ENCODE results near the gene ARHGAP20.

The ARHGAP20 gene

DNA sequence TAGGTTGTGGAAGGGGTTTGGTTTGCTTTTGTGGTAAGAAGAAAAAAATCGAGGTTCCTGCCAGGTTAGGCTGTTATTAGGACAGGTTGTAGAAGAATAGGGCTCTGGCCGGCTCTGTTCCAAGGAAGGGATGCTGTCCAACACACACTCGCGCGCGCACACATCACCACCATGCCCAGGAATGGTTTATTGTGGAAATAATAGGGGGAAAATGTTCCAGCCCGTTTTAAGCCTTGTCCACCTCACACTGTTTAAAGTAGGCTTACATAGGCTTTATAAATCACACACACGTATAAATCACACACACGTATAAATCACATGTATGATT, 1.2 kb upstream of the ARHGAP20 start:
- H3K4me3 ChIP-seq (ENCODE audit: low read length) = peak overlapping the region; percentile 74
- peaks cover 89% of the 10 kb centered on the region for H3K27me3 ChIP-seq (ENCODE audit: insufficient read depth, low read length)
- H3K27ac ChIP-seq (ENCODE audit: low read length) = no peak overlapping the region
- no peaks in the 10 kb centered on the region for H3K36me3 ChIP-seq (ENCODE audit: insufficient read depth, low read depth, low read length)
- H3K9me3 ChIP-seq (ENCODE audit: insufficient read depth, low read depth, low read length) = no peaks in the 10 kb centered on the region
- peaks cover 4% of the 10 kb centered on the region; the same call in 1 of the 2 replicates for H3K4me1 ChIP-seq (ENCODE audit: insufficient read depth, low read length)
- H3K9ac ChIP-seq (ENCODE audit: low read depth, low read length) = no peak overlapping the region

DNA sequence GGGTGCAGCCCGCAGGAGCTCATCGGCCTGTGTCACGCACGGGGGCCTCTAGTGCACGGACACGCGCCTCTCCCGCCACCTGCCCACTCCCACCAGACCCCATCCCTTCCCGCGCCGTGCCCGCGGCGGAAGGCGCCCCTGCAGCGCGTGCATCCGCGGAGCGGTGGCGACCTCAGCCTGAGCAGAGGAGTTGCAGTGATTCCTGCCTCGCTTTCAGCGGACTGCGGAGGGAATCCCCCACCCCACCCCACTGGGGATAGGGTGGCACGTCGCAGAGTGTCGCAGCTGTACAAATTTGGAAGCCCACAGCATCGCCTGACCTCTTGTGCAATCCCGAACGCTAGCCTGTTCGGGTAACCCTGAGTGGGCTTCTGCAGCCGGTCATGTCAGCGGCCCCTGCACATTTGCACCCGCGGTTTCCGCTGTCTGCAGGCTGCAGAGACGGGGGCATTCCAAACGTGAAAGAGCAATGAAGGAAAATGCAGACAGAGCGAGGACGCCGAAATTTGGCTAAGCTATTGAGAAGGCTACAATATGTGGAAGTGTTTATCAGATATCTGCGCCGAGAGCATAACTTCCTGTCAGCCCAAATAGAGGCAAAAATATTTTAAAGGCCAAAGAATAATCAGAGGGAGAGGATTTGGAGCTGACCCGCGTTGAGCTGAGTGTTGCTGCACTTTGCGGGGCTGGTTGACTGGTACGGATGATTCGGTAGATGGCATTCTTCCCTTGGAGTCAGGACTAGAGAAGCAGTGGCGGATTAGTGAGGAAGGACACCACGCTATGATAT, 617 bp upstream of the ARHGAP20 start:
- H3K4me1 ChIP-seq (ENCODE audit: insufficient read depth, low read length) = peaks cover 4% of the 10 kb centered on the region; the same call in 1 of the 2 replicates
- no peak overlapping the region for H3K27ac ChIP-seq (ENCODE audit: low read length)
- H3K27me3 ChIP-seq (ENCODE audit: insufficient read depth, low read length) = peaks cover 94% of the 10 kb centered on the region
- peak overlapping the region; percentile 20; the same call in 1 of the 2 replicates for H3K9ac ChIP-seq (ENCODE audit: low read depth, low read length)
- H3K4me3 ChIP-seq (ENCODE audit: low read length) = peak overlapping the region; percentile 74
- no peaks in the 10 kb centered on the region for H3K36me3 ChIP-seq (ENCODE audit: insufficient read depth, low read depth, low read length)
- H3K9me3 ChIP-seq (ENCODE audit: insufficient read depth, low read depth, low read length) = no peaks in the 10 kb centered on the region

DNA sequence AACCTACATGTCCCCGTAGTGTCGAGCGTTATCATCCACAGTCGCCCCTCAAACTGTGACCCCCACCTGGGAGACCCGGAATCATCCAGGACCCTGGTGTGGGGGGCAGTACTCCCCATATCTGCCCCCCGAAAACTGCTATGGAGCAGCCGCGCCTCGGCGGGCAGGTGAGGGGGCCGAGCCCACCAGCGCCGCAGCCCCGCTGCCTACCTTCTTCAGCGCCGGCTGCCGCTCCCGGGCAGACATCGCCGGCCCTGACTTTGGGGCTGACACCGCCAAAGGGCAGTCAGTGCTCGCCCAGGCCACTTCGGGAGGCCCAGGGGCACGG, 825 bp downstream of the ARHGAP20 start:
- Histone ChIP-seq H3K9me3 (ENCODE audit: insufficient read depth, low read depth, low read length) (no peaks in the 10 kb centered on the region), H3K36me3 (ENCODE audit: insufficient read depth, low read depth, low read length) (no peaks in the 10 kb centered on the region), H3K27me3 (ENCODE audit: insufficient read depth, low read length) (peaks cover 87% of the 10 kb centered on the region), H3K9ac (ENCODE audit: low read depth, low read length) (no peak overlapping the region), H3K27ac (ENCODE audit: low read length) (no peak overlapping the region), H3K4me1 (ENCODE audit: insufficient read depth, low read length) (peaks cover 4% of the 10 kb centered on the region; the same call in 1 of the 2 replicates), H3K4me3 (ENCODE audit: low read length) (peak overlapping the region; percentile 74; the same call in 1 of the 2 replicates)

DNA sequence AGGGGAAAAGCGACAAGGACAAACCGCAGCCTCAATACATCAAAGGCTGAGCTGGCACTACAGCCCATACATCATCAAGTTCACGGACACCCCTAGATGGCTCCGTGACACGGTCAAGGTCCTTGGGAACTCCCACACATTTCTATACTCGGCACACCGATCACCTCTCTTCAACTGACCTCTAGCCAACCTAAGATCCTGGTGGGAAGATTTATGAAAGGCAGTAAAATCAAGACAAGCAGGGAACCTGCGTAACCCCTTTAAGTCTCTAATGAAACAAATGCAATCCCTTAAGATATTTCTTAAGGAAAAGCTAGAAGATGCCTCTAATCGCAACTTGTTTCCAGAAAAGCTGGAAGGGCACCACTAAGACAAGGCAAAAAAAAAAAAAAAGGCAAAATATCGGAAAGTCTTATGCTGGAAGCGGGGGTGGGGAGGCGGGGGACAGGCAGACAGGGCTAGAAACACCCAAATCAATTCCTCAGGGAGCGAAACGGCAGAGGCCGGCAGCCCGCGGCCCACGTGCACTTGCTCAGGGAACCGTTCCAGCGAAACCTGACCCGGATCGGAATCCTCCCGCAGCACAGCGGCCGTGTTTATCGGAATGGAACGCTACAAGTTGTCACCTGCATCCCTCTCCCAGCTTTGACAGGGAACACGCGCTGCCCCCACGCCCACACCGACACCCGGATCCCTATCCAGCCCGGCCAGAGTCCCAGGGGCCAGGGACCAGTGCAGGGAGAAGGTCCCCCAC, 1.4 kb downstream of the ARHGAP20 start:
- Histone ChIP-seq H3K9ac (ENCODE audit: low read depth, low read length) (no peak overlapping the region), H3K4me1 (ENCODE audit: insufficient read depth, low read length) (peaks cover 4% of the 10 kb centered on the region; the same call in 1 of the 2 replicates), H3K9me3 (ENCODE audit: insufficient read depth, low read depth, low read length) (no peaks in the 10 kb centered on the region), H3K4me3 (ENCODE audit: low read length) (peak overlapping the region; percentile 74), H3K27me3 (ENCODE audit: insufficient read depth, low read length) (peaks cover 81% of the 10 kb centered on the region), H3K27ac (ENCODE audit: low read length) (no peak overlapping the region), H3K36me3 (ENCODE audit: insufficient read depth, low read depth, low read length) (no peaks in the 10 kb centered on the region)

DNA sequence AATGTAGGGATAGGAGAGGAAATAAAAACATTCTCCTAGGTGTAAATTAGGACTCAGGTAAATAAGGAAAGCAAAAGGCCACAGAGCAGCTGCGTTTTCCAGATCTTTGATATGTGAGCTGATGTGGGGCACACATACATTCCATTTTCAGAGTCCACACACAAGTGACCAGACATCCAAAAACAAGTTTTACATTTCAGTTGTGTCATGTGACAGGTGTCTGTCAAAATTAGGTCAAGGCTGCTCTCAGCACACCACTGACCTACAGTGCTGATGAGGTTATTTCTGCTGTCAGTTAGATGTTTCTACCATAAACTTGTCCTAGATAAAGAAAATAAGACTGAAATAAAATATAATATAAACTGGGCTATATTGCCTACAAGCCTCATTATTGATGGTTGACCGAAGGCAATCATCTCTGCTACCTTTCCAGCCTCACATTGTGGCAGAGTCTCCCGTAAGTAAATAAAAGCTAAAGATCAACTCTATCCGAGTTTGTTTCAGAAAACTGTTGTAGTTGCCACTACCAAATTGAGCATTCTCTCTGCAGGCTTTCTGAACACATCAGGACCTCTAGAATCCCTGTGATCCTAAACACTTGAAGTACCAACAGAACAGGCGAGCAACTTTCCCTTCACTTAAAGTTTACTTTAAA, 7.9 kb downstream of the ARHGAP20 start:
- peaks cover 17% of the 10 kb centered on the region for H3K27me3 ChIP-seq (ENCODE audit: insufficient read depth, low read length)
- H3K36me3 ChIP-seq (ENCODE audit: insufficient read depth, low read depth, low read length) = no peaks in the 10 kb centered on the region
- H3K9ac ChIP-seq (ENCODE audit: low read depth, low read length) = no peak overlapping the region
- H3K27ac ChIP-seq (ENCODE audit: low read length) = no peak overlapping the region
- H3K4me1 ChIP-seq (ENCODE audit: insufficient read depth, low read length) = no peaks in the 10 kb centered on the region
- no peaks in the 10 kb centered on the region for H3K9me3 ChIP-seq (ENCODE audit: insufficient read depth, low read depth, low read length)
- H3K4me3 ChIP-seq (ENCODE audit: low read length) = no peak overlapping the region

DNA sequence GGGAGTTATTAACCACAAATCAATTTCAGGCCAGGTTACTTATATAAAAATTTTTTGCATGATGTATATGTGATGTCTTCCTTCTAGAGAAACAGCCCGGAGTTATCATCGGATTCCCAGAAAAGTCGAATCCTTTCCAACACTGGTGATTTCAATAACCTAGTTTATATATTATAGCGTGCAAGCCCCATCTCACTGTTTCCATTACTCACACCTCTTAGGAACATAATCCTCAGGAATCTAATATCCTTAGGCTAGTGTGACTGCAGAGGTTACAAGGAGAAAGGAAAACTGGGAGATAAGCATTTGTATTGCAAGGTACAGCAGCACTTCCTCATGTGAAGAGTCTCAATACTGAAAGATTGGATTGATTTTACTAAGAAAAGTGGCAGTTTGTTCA, 20.3 kb downstream of the ARHGAP20 start:
- Histone ChIP-seq H3K9me3 (ENCODE audit: insufficient read depth, low read depth, low read length) (no peaks in the 10 kb centered on the region), H3K27ac (ENCODE audit: low read length) (no peak overlapping the region), H3K4me3 (ENCODE audit: low read length) (no peak overlapping the region), H3K36me3 (ENCODE audit: insufficient read depth, low read depth, low read length) (no peaks in the 10 kb centered on the region), H3K9ac (ENCODE audit: low read depth, low read length) (no peak overlapping the region), H3K27me3 (ENCODE audit: insufficient read depth, low read length) (no peaks in the 10 kb centered on the region), H3K4me1 (ENCODE audit: insufficient read depth, low read length) (no peaks in the 10 kb centered on the region)

DNA sequence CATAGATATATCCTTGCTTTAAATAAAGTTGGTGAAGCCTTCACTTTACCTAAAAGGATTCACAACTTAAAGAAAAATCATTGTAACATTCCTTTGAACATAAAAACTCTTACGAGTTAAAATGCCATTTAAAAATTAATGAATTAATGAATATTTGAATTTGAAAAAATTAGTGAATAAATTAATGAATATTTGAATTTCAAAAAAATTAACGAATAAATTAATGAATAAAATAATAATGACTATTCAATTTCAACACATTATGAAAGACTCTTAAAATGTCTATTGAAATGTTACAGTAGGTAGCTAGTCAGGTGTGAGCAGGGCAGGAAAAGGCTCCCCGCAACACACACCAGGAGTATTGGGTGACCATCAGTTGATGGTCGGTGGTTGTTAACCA, 22.9 kb downstream of the ARHGAP20 start:
- H3K27me3 ChIP-seq (ENCODE audit: insufficient read depth, low read length) = no peaks in the 10 kb centered on the region
- no peaks in the 10 kb centered on the region for H3K9me3 ChIP-seq (ENCODE audit: insufficient read depth, low read depth, low read length)
- no peak overlapping the region for H3K4me3 ChIP-seq (ENCODE audit: low read length)
- no peaks in the 10 kb centered on the region for H3K36me3 ChIP-seq (ENCODE audit: insufficient read depth, low read depth, low read length)
- no peaks in the 10 kb centered on the region for H3K4me1 ChIP-seq (ENCODE audit: insufficient read depth, low read length)
- H3K27ac ChIP-seq (ENCODE audit: low read length) = no peak overlapping the region
- no peak overlapping the region for H3K9ac ChIP-seq (ENCODE audit: low read depth, low read length)

DNA sequence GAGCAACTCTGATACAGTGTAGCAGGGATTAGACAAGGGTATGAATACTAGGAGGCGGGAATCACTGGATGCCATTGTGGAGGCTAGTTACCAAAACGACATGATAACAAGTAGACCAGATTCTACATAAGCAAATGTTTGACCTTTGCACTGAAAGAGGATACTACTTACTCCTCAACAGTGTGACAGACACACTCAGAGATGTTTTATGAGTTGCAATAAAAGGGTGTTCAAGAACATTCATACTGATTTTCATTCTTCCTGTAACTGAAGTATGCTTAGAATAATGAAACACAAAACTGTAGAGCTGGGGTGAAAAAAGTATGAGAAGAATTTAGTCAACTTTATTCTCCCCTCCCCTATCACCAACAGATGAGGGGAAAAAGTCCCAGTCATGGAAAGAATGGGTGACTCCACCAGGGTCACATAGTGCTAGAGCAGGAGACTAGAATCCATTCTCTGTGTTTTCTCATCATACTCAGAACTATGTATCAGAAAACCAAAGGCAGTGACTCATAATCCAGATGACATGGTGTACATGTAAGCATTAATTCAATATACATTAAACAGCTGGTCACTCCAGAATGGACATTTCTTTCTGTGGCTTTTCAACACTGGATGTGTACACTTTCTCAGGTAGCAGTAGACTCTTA, 32.8 kb downstream of the ARHGAP20 start:
- H3K36me3 ChIP-seq (ENCODE audit: insufficient read depth, low read depth, low read length) = no peaks in the 10 kb centered on the region
- no peaks in the 10 kb centered on the region for H3K27me3 ChIP-seq (ENCODE audit: insufficient read depth, low read length)
- H3K27ac ChIP-seq (ENCODE audit: low read length) = no peak overlapping the region
- H3K9ac ChIP-seq (ENCODE audit: low read depth, low read length) = no peak overlapping the region
- H3K9me3 ChIP-seq (ENCODE audit: insufficient read depth, low read depth, low read length) = no peaks in the 10 kb centered on the region
- no peaks in the 10 kb centered on the region for H3K4me1 ChIP-seq (ENCODE audit: insufficient read depth, low read length)
- H3K4me3 ChIP-seq (ENCODE audit: low read length) = no peak overlapping the region

DNA sequence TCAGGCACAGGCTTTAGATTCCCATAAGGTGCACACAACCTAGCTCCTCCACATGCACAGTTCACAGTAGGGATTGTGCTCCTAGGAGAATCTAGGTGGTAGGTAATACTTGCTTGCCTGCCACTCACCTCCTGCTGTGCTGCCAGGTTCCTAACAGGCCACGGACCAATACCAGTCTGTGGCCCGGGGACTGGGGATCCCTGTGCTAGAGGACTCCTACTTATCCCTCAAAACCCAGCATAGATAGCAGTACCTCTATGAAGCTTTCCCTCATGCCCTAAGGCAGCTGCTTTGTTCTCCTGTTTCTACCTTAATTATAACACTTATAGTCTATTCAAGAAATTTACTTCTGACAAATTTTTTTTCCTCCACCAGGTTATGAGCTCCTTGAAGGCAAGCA, 36.7 kb downstream of the ARHGAP20 start:
- Histone ChIP-seq H3K27ac (ENCODE audit: low read length) (no peak overlapping the region), H3K36me3 (ENCODE audit: insufficient read depth, low read depth, low read length) (no peaks in the 10 kb centered on the region), H3K27me3 (ENCODE audit: insufficient read depth, low read length) (no peaks in the 10 kb centered on the region), H3K4me3 (ENCODE audit: low read length) (no peak overlapping the region), H3K9ac (ENCODE audit: low read depth, low read length) (no peak overlapping the region), H3K9me3 (ENCODE audit: insufficient read depth, low read depth, low read length) (no peaks in the 10 kb centered on the region; the same call in 1 of the 2 replicates), H3K4me1 (ENCODE audit: insufficient read depth, low read length) (no peaks in the 10 kb centered on the region)

DNA sequence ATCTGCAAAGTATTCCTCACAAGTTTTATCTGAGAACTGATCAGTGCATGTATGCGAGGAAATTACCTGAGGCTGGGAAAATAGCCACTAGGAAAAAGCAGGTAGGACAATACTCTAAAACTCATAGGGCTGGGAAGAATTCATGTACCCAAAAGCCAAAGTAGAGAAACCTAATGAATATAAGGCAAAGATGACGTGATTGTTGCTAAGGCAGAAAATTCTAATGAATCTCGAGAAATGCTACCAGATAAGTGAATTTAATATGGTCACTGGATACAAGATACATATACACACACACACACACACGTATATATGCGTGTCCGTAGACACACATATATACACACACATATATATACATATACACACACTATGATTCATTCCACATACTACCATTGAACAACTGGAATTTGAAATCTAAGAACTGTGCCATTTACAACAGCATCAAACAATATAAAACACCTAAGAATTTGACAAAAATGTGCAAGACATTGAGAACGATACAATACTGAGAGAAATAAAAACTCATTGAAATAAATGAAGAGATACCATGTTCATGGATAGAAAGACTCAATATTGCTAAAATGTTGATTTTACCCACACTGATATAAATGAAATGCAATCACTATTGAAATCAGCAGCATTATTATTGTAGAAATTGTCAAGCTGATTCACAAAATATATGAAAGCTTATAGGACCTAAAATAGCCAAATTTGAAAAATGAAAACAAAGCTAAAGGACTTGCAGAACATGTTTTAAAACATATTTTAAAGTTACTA, 46.4 kb downstream of the ARHGAP20 start:
- H3K36me3 ChIP-seq (ENCODE audit: insufficient read depth, low read depth, low read length) = no peaks in the 10 kb centered on the region
- no peaks in the 10 kb centered on the region; the same call in 1 of the 2 replicates for H3K9me3 ChIP-seq (ENCODE audit: insufficient read depth, low read depth, low read length)
- no peak overlapping the region for H3K27ac ChIP-seq (ENCODE audit: low read length)
- no peak overlapping the region for H3K4me3 ChIP-seq (ENCODE audit: low read length)
- no peaks in the 10 kb centered on the region for H3K4me1 ChIP-seq (ENCODE audit: insufficient read depth, low read length)
- H3K9ac ChIP-seq (ENCODE audit: low read depth, low read length) = no peak overlapping the region
- no peaks in the 10 kb centered on the region for H3K27me3 ChIP-seq (ENCODE audit: insufficient read depth, low read length)

DNA sequence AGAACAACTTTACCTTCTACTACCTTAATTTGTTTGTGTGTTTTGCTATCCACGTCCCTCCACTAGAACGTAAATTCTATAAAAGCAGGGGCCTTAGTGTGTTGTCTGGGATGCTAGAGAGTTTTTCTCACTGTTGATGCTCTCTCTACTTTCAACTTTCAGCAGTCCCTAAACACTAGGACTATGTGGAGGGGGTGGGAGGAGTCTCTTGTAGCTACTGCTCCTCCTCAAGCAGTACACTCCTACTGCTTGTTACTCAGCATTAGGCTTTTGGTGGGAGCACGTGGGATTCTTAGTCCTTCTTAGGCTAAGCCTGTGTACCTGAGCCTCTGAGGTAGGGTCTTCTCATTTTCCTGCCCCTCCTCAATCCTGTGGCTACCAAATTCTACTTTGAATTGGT, 56.3 kb downstream of the ARHGAP20 start:
- Histone ChIP-seq H3K36me3 (ENCODE audit: insufficient read depth, low read depth, low read length) (no peaks in the 10 kb centered on the region), H3K4me3 (ENCODE audit: low read length) (no peak overlapping the region), H3K4me1 (ENCODE audit: insufficient read depth, low read length) (no peaks in the 10 kb centered on the region), H3K9ac (ENCODE audit: low read depth, low read length) (no peak overlapping the region), H3K27me3 (ENCODE audit: insufficient read depth, low read length) (no peaks in the 10 kb centered on the region), H3K27ac (ENCODE audit: low read length) (no peak overlapping the region), H3K9me3 (ENCODE audit: insufficient read depth, low read depth, low read length) (no peaks in the 10 kb centered on the region)
